Effector memory CD8-positive, alpha-beta T cell (primary cell): Measurements from ENCODE around the gene CCDC197.

Experiments
- ATAC-seq: fragments of 150-1000 bp; cut with Tn5 transposase; replicated peaks from 2 replicates; pipeline ENCODE4 v1.10.0; 2021; ENCODE audit warnings: mild to moderate bottlenecking, moderate library complexity
- DNase-seq, 3 experiments: peaks; one replicate each; pipeline ENCODE4 v3.0.0; 2021
- H3K27ac Mint-ChIP-seq, 2 donors: one replicate each; pipeline ENCODE4 v1.8.0; 2022; ENCODE audit warnings: mild to moderate bottlenecking in 2 of 2, mixed read lengths in 2 of 2, moderate library complexity in 2 of 2
- H3K27me3 Mint-ChIP-seq, 2 donors: one replicate each; pipeline ENCODE4 v1.8.0; 2022; ENCODE audit warnings: mixed read lengths in 2 of 2
- H3K36me3 Mint-ChIP-seq: one replicate; pipeline ENCODE4 v1.8.0; 2022; ENCODE audit warnings: mild to moderate bottlenecking, moderate library complexity, mixed read lengths; ENCODE audit not compliant: insufficient read depth
- H3K4me1 Mint-ChIP-seq, 2 donors: one replicate each; pipeline ENCODE4 v1.8.0; 2022; ENCODE audit warnings: low read depth in 2 of 2, mixed read lengths in 2 of 2
- H3K4me3 Mint-ChIP-seq, 2 donors: one replicate each; pipeline ENCODE4 v1.8.0; 2022; ENCODE audit warnings: mild to moderate bottlenecking in 2 of 2, mixed read lengths in 2 of 2, moderate library complexity in 2 of 2
- H3K9me3 Mint-ChIP-seq, 2 donors: one replicate each; pipeline ENCODE4 v1.8.0; 2022; ENCODE audit warnings: mixed read lengths in 2 of 2

The CCDC197 gene

GRCh38 chr14:93957333-93957710 lies 39.8 kb upstream of the CCDC197 start:
- Mint-ChIP-seq H3K9me3 (no peaks in the 10 kb centered on the region), H3K27ac (peak overlapping the region; percentile 97 to 100), H3K4me3 (peak overlapping the region; percentile 92 to 95), H3K27me3 (no peaks in the 10 kb centered on the region), H3K36me3 (peaks cover 32% of the 10 kb centered on the region), H3K4me1 (peaks cover 79 to 85% of the 10 kb centered on the region in 2 donors)
- DNase-seq (no peak), ATAC-seq (no peak)

- no peaks in the 10 kb centered on the region for H3K27me3 Mint-ChIP-seq
- H3K9me3 Mint-ChIP-seq: no peaks in the 10 kb centered on the region
- peak overlapping the region; percentile 92 to 95 for H3K4me3 Mint-ChIP-seq
- peaks cover 37% of the 10 kb centered on the region for H3K36me3 Mint-ChIP-seq
- no peak for DNase-seq
- ATAC-seq: no peak
- peaks cover 84 to 88% of the 10 kb centered on the region in 2 donors for H3K4me1 Mint-ChIP-seq
- peak overlapping the region; percentile 97 to 100 for H3K27ac Mint-ChIP-seq
These were observed 39.1 kb upstream of the CCDC197 start for GRCh38 chr14:93957751-93958566.

GRCh38 chr14:93958567-93959238 lies 38.4 kb upstream of the CCDC197 start:
- DNase-seq (no peak), ATAC-seq (no peak)
- peak overlapping the region; percentile 92 to 95 for H3K4me3 Mint-ChIP-seq
- H3K9me3 Mint-ChIP-seq: no peaks in the 10 kb centered on the region
- H3K27me3 Mint-ChIP-seq: no peaks in the 10 kb centered on the region
- H3K27ac Mint-ChIP-seq: peak overlapping the region; percentile 97 to 100
- peaks cover 44% of the 10 kb centered on the region for H3K36me3 Mint-ChIP-seq
- peaks cover 88 to 89% of the 10 kb centered on the region in 2 donors for H3K4me1 Mint-ChIP-seq

- peaks cover 87 to 89% of the 10 kb centered on the region in 2 donors for H3K4me1 Mint-ChIP-seq
- peaks cover 44% of the 10 kb centered on the region for H3K36me3 Mint-ChIP-seq
- peaks cover 0 to under 1% of the 10 kb centered on the region in 2 donors for H3K9me3 Mint-ChIP-seq
- peak; percentile 72 for ATAC-seq
- H3K4me3 Mint-ChIP-seq: peak overlapping the region; percentile 92 to 95
- H3K27me3 Mint-ChIP-seq: no peaks in the 10 kb centered on the region
- peak overlapping the region; percentile 97 to 100 for H3K27ac Mint-ChIP-seq
- DNase-seq: peak; percentile 88 to 91 (median 89)
These were observed 37.6 kb upstream of the CCDC197 start for GRCh38 chr14:93959239-93960107.

GRCh38 chr14:93960108-93960475 lies 37.0 kb upstream of the CCDC197 start:
- Mint-ChIP-seq H3K9me3 (peaks cover 4 to 7% of the 10 kb centered on the region in 2 donors), H3K27me3 (no peaks in the 10 kb centered on the region), H3K36me3 (peaks cover 44% of the 10 kb centered on the region), H3K27ac (peak overlapping the region; percentile 97 to 100), H3K4me1 (peaks cover 87 to 89% of the 10 kb centered on the region in 2 donors), H3K4me3 (peak overlapping the region; percentile 92 to 95)
- DNase-seq: no peak
- ATAC-seq: no peak

GRCh38 chr14:93960774-93961438 lies 36.2 kb upstream of the CCDC197 start:
- ATAC-seq: no peak
- no peak for DNase-seq
- peaks cover 87% of the 10 kb centered on the region in 2 donors for H3K4me1 Mint-ChIP-seq
- peak overlapping the region; percentile 60 to 95 for H3K4me3 Mint-ChIP-seq
- no peaks in the 10 kb centered on the region for H3K27me3 Mint-ChIP-seq
- peak overlapping the region; percentile 97 to 100 for H3K27ac Mint-ChIP-seq
- peaks cover 4 to 10% of the 10 kb centered on the region in 2 donors for H3K9me3 Mint-ChIP-seq
- H3K36me3 Mint-ChIP-seq: peaks cover 37% of the 10 kb centered on the region

- Mint-ChIP-seq H3K27me3 (no peaks in the 10 kb centered on the region), H3K4me3 (peak overlapping the region; percentile 55 to 60), H3K36me3 (peaks cover 34% of the 10 kb centered on the region), H3K4me1 (peaks cover 81 to 82% of the 10 kb centered on the region in 2 donors), H3K27ac (peak overlapping the region; percentile 97 to 100), H3K9me3 (peaks cover 4 to 10% of the 10 kb centered on the region in 2 donors)
- ATAC-seq (no peak), DNase-seq (no peak)
These were observed 35.5 kb upstream of the CCDC197 start for GRCh38 chr14:93961620-93962019.

- ATAC-seq (peak; percentile 56), DNase-seq (peak; percentile 55 to 62 (median 58))
- H3K27ac Mint-ChIP-seq: peak overlapping the region; percentile 97 to 100
- no peaks in the 10 kb centered on the region for H3K27me3 Mint-ChIP-seq
- peak overlapping the region; percentile 55 to 83 for H3K4me3 Mint-ChIP-seq
- H3K9me3 Mint-ChIP-seq: peaks cover 4 to 10% of the 10 kb centered on the region in 2 donors
- H3K4me1 Mint-ChIP-seq: peaks cover 71% of the 10 kb centered on the region in 2 donors
- H3K36me3 Mint-ChIP-seq: peaks cover 32% of the 10 kb centered on the region
These were observed 34.1 kb upstream of the CCDC197 start for GRCh38 chr14:93962701-93963601.

- Mint-ChIP-seq H3K4me3 (peak overlapping the region; percentile 55 to 83), H3K9me3 (peaks cover 4 to 10% of the 10 kb centered on the region in 2 donors), H3K36me3 (peaks cover 26% of the 10 kb centered on the region), H3K27ac (peak overlapping the region; percentile 97 to 100), H3K4me1 (peaks cover 65 to 67% of the 10 kb centered on the region in 2 donors), H3K27me3 (no peaks in the 10 kb centered on the region)
- no peak for ATAC-seq
- no peak for DNase-seq
These were observed 33.4 kb upstream of the CCDC197 start for GRCh38 chr14:93963692-93964091.

- Mint-ChIP-seq H3K36me3 (peaks cover 20% of the 10 kb centered on the region), H3K9me3 (peaks cover 4 to 10% of the 10 kb centered on the region in 2 donors), H3K27ac (peak overlapping the region; percentile 97 to 100), H3K4me3 (peak overlapping the region; percentile 9 to 28), H3K27me3 (no peaks in the 10 kb centered on the region), H3K4me1 (peaks cover 62 to 65% of the 10 kb centered on the region in 2 donors)
- DNase-seq: no peak
- no peak for ATAC-seq
These were observed 32.8 kb upstream of the CCDC197 start for GRCh38 chr14:93964281-93964680.

GRCh38 chr14:93964820-93965286 lies 32.2 kb upstream of the CCDC197 start:
- peaks cover 17% of the 10 kb centered on the region for H3K36me3 Mint-ChIP-seq
- H3K27me3 Mint-ChIP-seq: no peaks in the 10 kb centered on the region
- no peak for DNase-seq
- peaks cover 4 to 10% of the 10 kb centered on the region in 2 donors for H3K9me3 Mint-ChIP-seq
- no peak for ATAC-seq
- peak overlapping the region; percentile 97 to 100 for H3K27ac Mint-ChIP-seq
- H3K4me1 Mint-ChIP-seq: peaks cover 56 to 59% of the 10 kb centered on the region in 2 donors
- peak overlapping the region in 1 of 2 donors; percentile 28 for H3K4me3 Mint-ChIP-seq
